EH (cell line): ENCODE data around the gene MKS1.

Experiments used
- DNase-seq: peaks from one replicate; pipeline ENCODE4 v3.0.0-alpha.2; 2015; ENCODE audit warnings: low read depth

Gene MKS1

GRCh38 chr17:58200024-58200633 lies 18.9 kb downstream of the MKS1 start:
- peak; percentile 63 for DNase-seq

DNA sequence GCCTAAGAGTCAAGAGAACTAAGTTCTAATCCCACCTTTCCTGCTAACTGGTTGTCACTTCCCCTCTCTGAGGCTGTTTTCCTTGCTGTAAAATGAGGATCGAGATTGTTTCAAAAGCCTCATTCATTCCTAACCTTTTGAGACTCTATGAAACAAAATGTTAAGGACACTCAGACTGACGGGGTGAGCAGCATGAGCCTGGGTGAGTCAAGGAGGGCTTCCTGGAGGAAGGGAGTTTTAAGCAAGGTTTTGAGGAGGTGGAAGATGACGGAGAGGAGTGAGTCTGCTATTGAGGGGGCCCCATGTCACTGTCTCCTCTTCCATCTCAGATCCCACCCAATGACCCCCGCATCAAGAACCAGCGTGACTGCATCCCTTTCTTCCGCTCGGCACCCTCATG lies 22.4 kb downstream of the MKS1 start:
- DNase-seq, result no peak

GRCh38 chr17:58195518-58196123 lies 23.4 kb downstream of the MKS1 start:
- DNase-seq, result no peak

GRCh38 chr17:58193641-58194255 lies 25.3 kb downstream of the MKS1 start:
- DNase-seq, result no peak

GRCh38 chr17:58192612-58193011 lies 26.4 kb downstream of the MKS1 start, which contains the start of gene EPX:
EPX (plus strand) TSS chr17:58192726; CDS start chr17:58192847, 121 bp downstream.
- DNase-seq, result no peak

DNA sequence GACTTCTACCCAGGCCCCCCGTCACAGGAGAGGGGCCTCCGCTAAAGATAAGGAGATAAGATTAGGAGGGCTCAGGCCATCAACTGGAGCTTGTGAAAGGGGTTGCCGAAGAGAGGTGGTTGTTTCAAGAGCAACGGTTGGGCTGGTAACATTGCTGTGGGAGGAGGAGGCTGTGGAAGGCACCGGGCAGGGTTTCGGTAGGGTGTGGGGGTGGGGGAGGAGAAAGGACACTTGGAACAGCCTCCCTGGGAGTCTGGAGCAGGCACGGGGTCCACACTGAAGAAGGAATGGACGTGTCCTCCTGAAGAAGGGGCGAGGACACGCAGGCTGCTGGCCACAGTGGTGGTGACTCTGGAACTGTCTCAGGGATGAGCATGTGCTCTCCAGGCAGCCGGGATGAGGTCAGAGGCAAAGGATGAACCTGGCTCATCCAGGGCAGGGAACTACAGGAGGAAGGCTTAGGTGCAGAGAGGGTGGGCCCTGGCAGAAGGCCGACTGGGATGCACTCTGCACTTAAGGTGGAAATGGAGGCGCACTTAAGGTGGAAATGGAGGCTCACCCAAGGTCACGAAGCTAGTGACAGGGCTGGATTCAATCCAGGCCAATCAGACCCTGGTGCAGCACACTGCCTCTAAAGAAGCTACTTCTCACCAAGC lies 27.7 kb downstream of the MKS1 start:
- DNase-seq, result no peak

DNA sequence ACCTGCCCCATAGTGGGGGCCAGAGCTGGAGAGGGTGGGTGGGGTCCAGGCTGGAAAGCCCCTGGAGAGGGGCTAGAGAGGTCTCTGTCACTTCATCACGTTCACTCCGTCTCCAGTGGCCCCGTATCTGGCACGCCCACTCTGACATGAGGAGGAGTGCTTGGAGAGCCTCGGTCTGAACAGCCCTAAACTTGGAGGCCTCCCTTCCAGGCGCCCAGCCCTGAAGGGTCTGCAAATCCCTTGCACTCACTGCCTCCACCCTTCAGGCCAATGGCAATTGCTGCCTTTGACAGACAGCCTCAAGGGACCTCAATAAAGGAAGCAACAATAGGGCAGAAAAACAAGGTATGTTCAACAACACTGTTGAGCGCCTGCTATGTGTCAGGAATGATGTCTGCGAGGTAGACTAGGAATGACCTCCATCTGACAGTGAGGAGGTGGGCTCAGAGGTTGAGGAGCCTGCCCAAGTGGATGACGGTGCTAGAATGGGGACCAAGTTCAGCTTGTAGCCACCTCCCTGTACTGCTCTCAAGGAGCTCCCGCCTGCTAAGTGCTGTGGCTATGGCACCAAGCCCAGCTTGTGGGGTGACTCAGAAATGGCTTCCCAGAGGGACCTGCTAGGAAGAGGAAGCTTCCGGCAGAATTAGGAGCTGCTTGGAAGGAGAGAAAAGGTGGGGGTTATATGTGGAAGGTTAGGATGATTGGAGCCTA lies 29.5 kb downstream of the MKS1 start:
- DNase-seq, result peak; percentile 84

DNA sequence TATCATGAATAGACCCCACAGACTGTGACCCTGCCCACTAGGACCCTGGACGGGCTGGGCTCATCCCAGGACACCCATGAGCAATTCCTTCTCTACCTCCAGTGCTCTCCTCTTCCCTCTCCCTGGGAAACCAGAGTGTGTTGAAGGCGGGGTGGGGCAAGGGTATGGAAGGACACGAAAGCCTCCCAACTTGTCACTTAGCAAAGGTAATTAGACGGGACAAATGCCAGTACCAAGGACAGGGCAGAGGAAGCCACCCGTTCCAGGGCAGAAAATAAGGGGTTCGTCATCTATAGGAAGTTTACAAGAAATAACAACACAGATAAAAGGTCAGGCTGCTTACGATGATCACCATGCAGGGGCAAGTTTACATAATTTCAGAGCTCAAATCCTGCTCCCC lies 31.4 kb downstream of the MKS1 start:
- DNase-seq, result no peak

- DNase-seq, result no peak
Observed at GRCh38 chr17:58187063-58187462, 32.0 kb downstream of the MKS1 start.

DNA sequence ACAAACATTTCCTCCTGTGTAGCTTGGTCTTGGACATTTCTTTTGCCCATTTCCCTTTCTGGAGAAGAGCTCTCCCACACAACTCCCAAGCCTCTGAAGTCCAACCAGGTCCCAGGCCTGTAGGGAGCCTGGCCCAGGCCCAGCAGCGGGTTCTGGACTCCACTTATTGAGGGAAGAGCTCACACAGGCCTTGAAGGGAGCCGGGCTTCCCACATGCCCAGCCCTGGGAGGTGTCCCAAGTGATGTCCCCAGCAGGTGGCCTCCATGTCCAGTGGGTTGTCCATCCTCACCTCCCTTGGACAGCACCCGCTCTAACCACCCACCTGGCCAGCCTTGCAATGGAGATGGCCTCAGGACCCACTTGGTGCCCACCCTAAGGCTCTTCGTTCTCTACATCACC lies 32.5 kb downstream of the MKS1 start:
- DNase-seq, result no peak

- no peak for DNase-seq
Observed at GRCh38 chr17:58184986-58185761, 33.9 kb downstream of the MKS1 start.

DNA sequence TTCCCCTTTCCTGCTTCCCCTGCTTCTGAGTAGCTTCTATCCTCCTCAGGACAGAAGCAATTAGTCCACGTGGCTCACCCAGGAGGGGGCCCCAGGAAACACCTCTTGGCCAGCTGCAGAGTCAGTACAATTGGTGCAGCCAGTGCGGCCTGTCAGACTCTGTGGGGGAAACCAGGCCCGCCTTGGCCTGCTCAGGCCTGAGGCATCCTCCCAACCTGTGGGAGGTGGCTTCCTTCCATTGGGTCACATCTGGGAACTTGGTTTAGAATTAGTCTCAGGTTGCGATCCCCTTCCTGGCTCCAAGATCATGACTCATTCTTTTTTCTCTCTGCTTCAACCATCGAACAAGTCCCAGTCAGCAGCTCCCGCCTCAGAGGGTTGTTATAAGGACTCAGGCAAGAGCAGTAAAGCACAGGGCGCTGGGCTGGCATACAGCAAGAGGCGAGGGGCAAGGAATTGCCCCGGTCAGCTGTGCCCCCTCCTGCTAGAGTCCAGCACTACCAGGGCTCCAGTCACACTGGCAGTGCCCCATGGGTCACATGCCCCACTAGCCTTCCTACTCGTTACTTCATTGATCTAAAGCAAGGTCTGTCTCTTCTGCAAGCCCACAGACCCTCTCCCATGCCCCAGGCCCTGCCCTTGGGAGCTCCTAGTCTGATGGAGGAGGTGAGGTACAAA lies 34.6 kb downstream of the MKS1 start:
- DNase-seq, result peak; percentile 48

GRCh38 chr17:58183514-58183913 lies 35.5 kb downstream of the MKS1 start:
- DNase-seq, result no peak

DNA sequence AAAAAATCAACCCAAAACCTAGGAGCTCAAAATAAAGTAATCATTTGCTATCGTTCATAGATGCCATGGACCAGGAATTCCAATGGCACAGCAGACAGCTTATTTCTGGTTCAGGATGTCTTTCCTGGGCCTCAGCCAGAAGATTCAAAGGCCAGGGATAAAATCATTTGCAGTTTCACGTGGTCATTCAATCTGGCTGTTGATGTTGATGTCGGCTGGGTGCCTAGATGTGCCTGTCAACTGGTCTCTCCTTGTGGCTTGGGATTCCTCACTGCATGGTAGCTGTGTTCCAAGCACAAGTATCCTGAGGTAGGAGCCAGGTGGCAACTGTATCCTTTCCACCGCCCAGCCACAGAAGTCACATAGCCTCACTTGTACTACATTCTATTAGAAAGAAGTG lies 37.3 kb downstream of the MKS1 start:
- DNase-seq, result no peak

DNA sequence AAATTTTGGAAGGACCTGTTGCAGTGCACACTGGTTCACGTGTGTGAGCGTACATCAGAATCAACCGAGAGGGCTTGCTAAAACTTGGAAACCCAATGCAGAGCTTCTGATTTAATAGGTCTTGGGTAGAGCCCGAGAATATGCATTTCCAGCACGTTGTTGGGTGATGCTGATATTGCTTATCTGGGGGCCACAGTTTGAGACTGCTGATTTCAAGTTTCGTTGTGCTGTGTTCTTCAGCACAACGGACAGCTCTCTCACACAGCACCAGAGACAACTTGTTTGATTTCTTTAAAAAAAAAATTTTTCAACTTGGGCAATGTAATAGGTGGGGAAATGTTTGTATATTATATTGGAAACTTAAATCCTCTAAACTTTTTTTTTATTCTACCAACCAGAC lies 42.9 kb downstream of the MKS1 start:
- DNase-seq, result peak; percentile 17

- no peak for DNase-seq
Observed at GRCh38 chr17:58174871-58175270, 44.2 kb downstream of the MKS1 start.

- peak; percentile 12 for DNase-seq
Observed at GRCh38 chr17:58172369-58173071, 46.5 kb downstream of the MKS1 start.

GRCh38 chr17:58170622-58171021 lies 48.4 kb downstream of the MKS1 start:
- DNase-seq, result no peak

DNA sequence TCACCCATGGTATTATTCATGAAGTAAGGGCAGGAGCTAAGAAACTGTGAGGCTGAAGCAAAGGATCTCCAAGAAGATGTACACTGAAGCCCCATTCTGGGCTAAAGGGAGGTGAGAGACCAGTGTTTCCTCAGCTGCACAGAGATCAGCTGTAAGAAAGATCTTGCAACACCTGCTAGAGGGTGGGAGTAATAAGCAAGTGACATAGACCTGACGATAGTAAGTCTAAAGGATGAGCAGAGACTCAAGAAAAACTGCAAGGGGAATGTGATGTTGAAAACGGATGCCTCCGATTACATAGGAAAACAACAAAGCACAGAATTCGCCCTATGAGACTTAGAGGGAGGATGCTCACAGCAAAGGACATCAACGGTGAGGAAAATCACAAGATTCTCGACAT lies 52.4 kb downstream of the MKS1 start, which contains the start of gene OR4D2:
Gene OR4D2 (plus strand): TSS at position 301 of the 400 bp plus-strand sequence. CDS start 2,674 bp downstream, outside the sequence.
- no peak for DNase-seq

DNA sequence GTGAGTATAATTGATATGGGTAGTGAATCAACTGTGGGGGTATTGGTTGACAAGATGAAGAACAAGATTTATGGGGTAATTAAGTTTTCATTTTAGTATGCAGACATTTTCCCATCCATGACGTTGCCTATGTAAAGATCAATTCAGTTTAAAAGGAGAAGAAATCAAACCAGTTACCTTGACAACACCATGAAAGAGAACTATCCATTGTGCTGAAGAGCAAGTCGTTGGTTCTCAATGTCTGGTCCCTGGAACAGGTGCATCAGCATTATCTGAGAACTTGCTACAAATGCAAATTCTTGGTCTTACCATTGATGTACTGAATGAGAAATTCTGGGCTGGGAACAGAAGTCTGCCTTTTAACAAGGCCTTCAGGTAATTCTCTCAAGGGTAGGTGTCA lies 53.1 kb downstream of the MKS1 start:
- no peak for DNase-seq
